Cardiac fibroblast (primary cell): Measurements from ENCODE around the gene MAP7D3.

Source experiments
- DNase-seq, 2 donors: peaks; one replicate each; pipeline versions ENCODE4 v3.0.0 to v3.0.0-alpha.2; 2010; ENCODE audit warnings: low read depth in 2 of 2
- H3K4me3 ChIP-seq, 2 donors: replicated peaks in 1 of 2; 1 replicate in 1 of 2; 2 replicates in 1 of 2; pipeline ENCODE4 v1.5.1; 2011; ENCODE audit warnings: low read depth in 2 of 2, low read length in 2 of 2, mild to moderate bottlenecking in 2 of 2, moderate library complexity in 1 of 2
- TF ChIP-seq, protein P1 (sequence below): IDR thresholded peaks from one replicate; pipeline ENCODE4 v1.5.1; 2011; ENCODE audit warnings: low read depth, mild to moderate bottlenecking, low read length, inconsistent platforms

Gene MAP7D3

DNA sequence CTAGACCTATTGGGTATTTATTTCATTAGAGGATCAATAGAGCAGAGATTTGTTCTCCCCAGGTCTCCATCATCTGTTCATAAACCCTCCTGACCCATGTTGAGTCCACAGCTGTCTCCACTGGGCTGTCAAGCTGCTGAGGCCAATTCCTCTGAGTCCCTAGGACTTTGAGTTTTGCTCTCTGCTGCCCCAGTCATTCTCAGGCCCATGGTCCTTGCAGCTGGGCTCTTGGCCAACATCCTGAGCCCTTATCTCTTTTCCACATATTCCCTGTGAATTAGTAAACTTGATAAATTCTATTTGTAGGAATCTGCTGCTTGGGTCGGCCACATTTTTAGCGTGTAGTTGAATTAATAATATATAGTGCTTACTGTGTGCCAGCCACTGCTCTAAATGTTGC, 62.0 kb downstream of the MAP7D3 start:
- H3K4me3 ChIP-seq, result no peak overlapping the region
- TF ChIP-seq, protein P1, sequence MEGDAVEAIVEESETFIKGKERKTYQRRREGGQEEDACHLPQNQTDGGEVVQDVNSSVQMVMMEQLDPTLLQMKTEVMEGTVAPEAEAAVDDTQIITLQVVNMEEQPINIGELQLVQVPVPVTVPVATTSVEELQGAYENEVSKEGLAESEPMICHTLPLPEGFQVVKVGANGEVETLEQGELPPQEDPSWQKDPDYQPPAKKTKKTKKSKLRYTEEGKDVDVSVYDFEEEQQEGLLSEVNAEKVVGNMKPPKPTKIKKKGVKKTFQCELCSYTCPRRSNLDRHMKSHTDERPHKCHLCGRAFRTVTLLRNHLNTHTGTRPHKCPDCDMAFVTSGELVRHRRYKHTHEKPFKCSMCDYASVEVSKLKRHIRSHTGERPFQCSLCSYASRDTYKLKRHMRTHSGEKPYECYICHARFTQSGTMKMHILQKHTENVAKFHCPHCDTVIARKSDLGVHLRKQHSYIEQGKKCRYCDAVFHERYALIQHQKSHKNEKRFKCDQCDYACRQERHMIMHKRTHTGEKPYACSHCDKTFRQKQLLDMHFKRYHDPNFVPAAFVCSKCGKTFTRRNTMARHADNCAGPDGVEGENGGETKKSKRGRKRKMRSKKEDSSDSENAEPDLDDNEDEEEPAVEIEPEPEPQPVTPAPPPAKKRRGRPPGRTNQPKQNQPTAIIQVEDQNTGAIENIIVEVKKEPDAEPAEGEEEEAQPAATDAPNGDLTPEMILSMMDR, result no peak
- DNase-seq, result peak in 1 of 2 donors; percentile 42

DNA sequence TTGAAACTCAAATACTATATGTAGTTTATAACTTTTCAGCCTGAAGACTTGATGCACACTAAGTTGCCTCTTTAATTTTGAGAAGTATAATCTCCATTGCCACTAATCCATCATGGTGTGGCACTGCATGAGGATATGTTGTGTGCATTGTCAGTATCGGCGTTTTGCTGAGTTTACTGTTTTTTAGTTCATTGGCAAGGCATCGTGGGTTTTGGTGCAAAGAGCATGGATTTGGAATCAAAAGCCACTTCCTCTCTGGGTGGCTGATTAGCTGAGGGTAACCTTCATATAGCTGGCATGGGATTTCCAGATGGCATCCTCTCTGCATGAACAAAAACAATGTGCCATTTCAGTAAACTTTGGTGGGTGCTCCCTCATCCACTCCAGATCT, 65.2 kb downstream of the MAP7D3 start:
- no peak for DNase-seq
- H3K4me3 ChIP-seq, result no peak overlapping the region
- TF ChIP-seq, protein P1, result no peak

DNA sequence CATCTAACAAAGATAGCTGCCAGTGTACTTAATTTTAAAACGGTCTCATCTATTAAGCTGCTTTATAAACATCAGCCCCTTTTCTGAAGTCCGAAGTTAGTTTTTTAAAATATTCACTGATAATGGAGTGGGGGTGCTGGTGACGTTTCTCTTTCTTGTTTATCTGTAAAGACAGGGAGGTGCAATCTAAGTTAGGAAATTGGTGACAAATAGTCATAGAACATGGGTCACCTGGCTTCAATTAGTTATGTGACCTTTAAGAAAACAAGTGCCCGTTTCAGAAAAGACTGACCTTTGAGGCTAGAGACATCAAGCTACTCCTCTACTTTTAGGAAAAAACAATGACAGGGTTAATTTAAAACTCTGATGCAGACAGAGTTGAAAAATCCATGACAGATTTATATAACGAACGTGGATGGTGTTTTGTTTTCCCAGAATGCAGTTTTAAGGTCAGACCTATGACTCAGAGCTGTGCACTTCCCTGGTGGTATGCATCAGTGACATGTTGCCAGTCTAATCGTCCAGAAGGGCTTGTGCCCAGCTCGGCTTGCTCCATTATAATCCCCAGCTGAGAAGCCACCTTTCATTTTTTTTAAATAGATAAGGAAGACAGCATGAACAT, 65.7 kb downstream of the MAP7D3 start:
- TF ChIP-seq, protein P1, result no peak
- no peak overlapping the region for H3K4me3 ChIP-seq
- DNase-seq, result peak; percentile 53 to 62

DNA sequence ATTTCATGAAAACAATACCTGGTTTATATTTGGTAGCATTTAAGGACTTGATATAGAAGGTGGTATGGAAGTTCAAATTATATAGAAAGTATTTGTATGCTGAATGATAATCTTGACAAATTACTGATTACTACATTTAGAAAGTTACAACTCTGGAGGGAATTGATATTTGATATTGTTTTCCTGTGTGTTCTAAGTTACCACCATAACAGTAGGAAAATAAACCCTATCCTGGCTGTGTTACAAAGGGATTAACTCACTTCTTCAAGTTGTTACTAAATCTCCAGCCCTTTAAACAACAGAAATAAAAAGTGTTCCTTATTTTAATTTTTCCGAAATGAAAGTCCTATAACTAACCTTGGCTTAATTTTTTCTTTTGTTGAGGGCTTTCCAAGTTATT, 67.3 kb downstream of the MAP7D3 start:
- TF ChIP-seq, protein P1, result no peak
- peak; percentile 58 to 62 for DNase-seq
- no peak overlapping the region for H3K4me3 ChIP-seq

DNA sequence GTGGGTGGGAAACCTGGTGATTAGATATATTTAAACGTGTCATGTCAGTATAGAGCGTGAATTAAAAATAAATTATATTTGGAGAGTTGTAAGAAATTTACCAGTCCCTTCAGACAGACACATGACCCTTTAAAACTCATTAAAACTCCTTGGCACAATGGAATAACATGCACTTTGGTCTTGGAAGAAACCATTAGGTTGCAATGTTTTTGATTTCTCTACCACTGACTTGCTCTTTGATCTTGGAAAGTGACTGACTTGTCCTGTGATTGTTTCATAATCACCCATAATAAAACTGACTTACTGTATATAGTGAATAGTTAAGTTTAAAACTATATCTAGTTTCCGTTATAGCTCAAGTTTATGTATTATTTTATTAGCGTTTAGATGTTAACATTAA, 68.0 kb downstream of the MAP7D3 start:
- no peak for DNase-seq
- TF ChIP-seq, protein P1, result no peak
- H3K4me3 ChIP-seq, result no peak overlapping the region

DNA sequence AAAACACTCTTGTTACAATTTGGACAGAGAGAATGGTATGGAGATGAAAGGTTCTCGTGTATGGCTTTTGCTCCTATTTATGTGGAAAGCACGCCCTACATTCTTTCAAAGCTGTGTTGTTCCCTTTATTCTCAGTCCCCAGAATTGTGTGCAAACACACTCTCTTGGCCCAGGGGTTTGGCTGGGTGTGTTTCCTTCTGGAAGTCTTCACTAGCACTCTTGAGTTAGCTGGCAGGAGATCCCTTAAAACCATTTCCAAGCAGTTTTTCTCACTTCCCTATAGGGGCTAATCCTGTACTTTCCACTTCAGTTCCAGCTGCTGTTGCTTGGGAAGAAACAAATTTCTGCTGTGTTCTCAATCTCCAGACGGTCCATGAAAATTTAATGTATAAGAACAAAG, 68.8 kb downstream of the MAP7D3 start:
- TF ChIP-seq, protein P1, result no peak
- peak in 1 of 2 donors; percentile 40 for DNase-seq
- H3K4me3 ChIP-seq, result no peak overlapping the region

DNA sequence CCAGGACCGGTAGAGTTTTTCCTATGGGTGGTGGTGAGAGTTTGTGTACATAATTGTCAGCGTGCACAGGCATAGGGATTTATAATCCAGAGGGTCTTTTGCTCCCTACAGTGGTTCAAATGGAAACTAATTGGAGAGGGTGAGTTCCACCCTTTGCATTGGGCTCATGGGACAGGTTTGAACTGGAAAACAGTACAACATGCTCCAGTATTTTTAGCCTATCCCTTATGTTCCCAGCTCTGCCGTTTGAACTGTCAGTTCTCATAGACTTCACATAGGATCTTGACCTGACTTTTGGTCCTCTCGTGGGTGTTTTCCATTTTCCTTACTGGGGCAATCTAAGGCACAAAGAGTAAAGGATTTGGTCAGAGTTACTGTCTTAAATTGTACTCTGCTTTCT, 72.1 kb downstream of the MAP7D3 start:
- DNase-seq, result no peak
- TF ChIP-seq, protein P1, result no peak
- no peak overlapping the region for H3K4me3 ChIP-seq
